HT-29 (cell line): ENCODE data around the gene NATD1. TPM values are rescaled to one million over a fixed set of nuclear protein-coding genes. Genes with fewer than 3 reads are reported as not detected.
A peak's percentile ranks its signal among the peaks of the same experiment; 100 is the strongest.

Experiments
- DNase-seq: peaks from one replicate; pipeline ENCODE4 v3.0.0-alpha.2; 2015; ENCODE audit warnings: low spot score
- total RNA-seq: library from RNA; depleted of rRNA; stranded (reverse); fragments of >200 nt; shearing (Covaris generic); gene quantifications from 2 replicates; pipeline ENCODE4 v1.2.3, GENCODE V29; 2014

NATD1 gene
- total RNA-seq, 1 experiment from 2014 or later = 1.1 TPM

GRCh38 chr17:21217346-21217745 lies 35.9 kb downstream of the NATD1 start:
- no peak for DNase-seq

- no peak for DNase-seq
Observed at GRCh38 chr17:21215935-21216334, 37.3 kb downstream of the NATD1 start.

GRCh38 chr17:21214777-21215541 lies 38.3 kb downstream of the NATD1 start:
- peak; percentile 19 for DNase-seq

- DNase-seq = peak; percentile 87
Observed at GRCh38 chr17:21214015-21214776, 39.0 kb downstream of the NATD1 start, which contains the start of gene TMEM11. TMEM11 (minus strand) TSS chr17:21214161; CDS start chr17:21214152, 9 bp downstream.

- DNase-seq = peak; percentile 17
Observed at GRCh38 chr17:21213638-21214014, 39.6 kb downstream of the NATD1 start.

GRCh38 chr17:21212826-21213637 lies 40.2 kb downstream of the NATD1 start:
- DNase-seq = peak; percentile 10

GRCh38 chr17:21211825-21212479 lies 41.3 kb downstream of the NATD1 start:
- DNase-seq = no peak

- DNase-seq = no peak
Observed at GRCh38 chr17:21210411-21211076, 42.7 kb downstream of the NATD1 start.

- no peak for DNase-seq
Observed at GRCh38 chr17:21209511-21210175, 43.6 kb downstream of the NATD1 start.

- DNase-seq = no peak
Observed at GRCh38 chr17:21208352-21208751, 44.9 kb downstream of the NATD1 start.

GRCh38 chr17:21204935-21205334 lies 48.3 kb downstream of the NATD1 start:
- no peak for DNase-seq

GRCh38 chr17:21202512-21202911 lies 50.7 kb downstream of the NATD1 start:
- DNase-seq = no peak

GRCh38 chr17:21201874-21202273 lies 51.3 kb downstream of the NATD1 start:
- DNase-seq = no peak

GRCh38 chr17:21201298-21201595 lies 52.0 kb downstream of the NATD1 start:
- DNase-seq = no peak

GRCh38 chr17:21200590-21201297 lies 52.5 kb downstream of the NATD1 start:
- no peak for DNase-seq

- DNase-seq = no peak
Observed at GRCh38 chr17:21199856-21200255, 53.4 kb downstream of the NATD1 start.

- no peak for DNase-seq
Observed at GRCh38 chr17:21199311-21199710, 53.9 kb downstream of the NATD1 start.

- no peak for DNase-seq
Observed at GRCh38 chr17:21198411-21198810, 54.8 kb downstream of the NATD1 start.

- no peak for DNase-seq
Observed at GRCh38 chr17:21196126-21196525, 57.1 kb downstream of the NATD1 start.

GRCh38 chr17:21194703-21195102 lies 58.5 kb downstream of the NATD1 start:
- DNase-seq = no peak
